GM19043 (cell line): Measurements from ENCODE around the gene SPRED2.

Experiments used
- ATAC-seq: cut with Tn5 transposase; IDR thresholded peaks from one replicate; pipeline ENCODE4 v1.9.1; 2021; ENCODE audit warnings: low read depth; ENCODE audit not compliant: unreplicated experiment

The SPRED2 gene

GRCh38 chr2:65432227-65433190 is at the start of gene SPRED2:
Gene SPRED2 (minus strand): TSS chr2:65432599. CDS start chr2:65431987, 612 bp downstream.
- ATAC-seq, result peak; percentile 25

GRCh38 chr2:65481961-65482360 is 49.6 kb upstream of the SPRED2 start:
- ATAC-seq, result no peak

GRCh38 chr2:65479524-65479923 is 47.1 kb upstream of the SPRED2 start:
- ATAC-seq, result no peak

- no peak for ATAC-seq
These were observed 46.2 kb upstream of the SPRED2 start for GRCh38 chr2:65478498-65479135.

GRCh38 chr2:65477590-65477989 is 45.2 kb upstream of the SPRED2 start:
- ATAC-seq, result no peak

- ATAC-seq, result no peak
These were observed 44.4 kb upstream of the SPRED2 start for GRCh38 chr2:65476778-65477177.

- no peak for ATAC-seq
These were observed 42.6 kb upstream of the SPRED2 start for GRCh38 chr2:65475000-65475399.

- ATAC-seq, result no peak
These were observed 40.6 kb upstream of the SPRED2 start for GRCh38 chr2:65473045-65473444.

- no peak for ATAC-seq
These were observed 39.0 kb upstream of the SPRED2 start for GRCh38 chr2:65471409-65471808.

- no peak for ATAC-seq
These were observed 34.2 kb upstream of the SPRED2 start for GRCh38 chr2:65466551-65466950.

GRCh38 chr2:65465857-65466256 is 33.5 kb upstream of the SPRED2 start:
- no peak for ATAC-seq

GRCh38 chr2:65465124-65465523 is 32.7 kb upstream of the SPRED2 start:
- no peak for ATAC-seq

- ATAC-seq, result no peak
These were observed 32.2 kb upstream of the SPRED2 start for GRCh38 chr2:65464604-65465003.

- no peak for ATAC-seq
These were observed 26.6 kb upstream of the SPRED2 start for GRCh38 chr2:65458999-65459398.

GRCh38 chr2:65456886-65457285 is 24.5 kb upstream of the SPRED2 start:
- no peak for ATAC-seq

GRCh38 chr2:65456064-65456463 is 23.7 kb upstream of the SPRED2 start:
- ATAC-seq, result no peak

GRCh38 chr2:65453916-65454315 is 21.5 kb upstream of the SPRED2 start:
- ATAC-seq, result no peak

GRCh38 chr2:65452150-65452895 is 19.9 kb upstream of the SPRED2 start:
- ATAC-seq, result no peak

GRCh38 chr2:65450810-65451209 is 18.4 kb upstream of the SPRED2 start:
- ATAC-seq, result no peak

GRCh38 chr2:65450393-65450792 is 18.0 kb upstream of the SPRED2 start:
- ATAC-seq, result no peak
